ENCODE data around the gene TAOK1.
A peak's percentile ranks its signal among the peaks of the same experiment; 100 is the strongest.

The TAOK1 gene

DNA sequence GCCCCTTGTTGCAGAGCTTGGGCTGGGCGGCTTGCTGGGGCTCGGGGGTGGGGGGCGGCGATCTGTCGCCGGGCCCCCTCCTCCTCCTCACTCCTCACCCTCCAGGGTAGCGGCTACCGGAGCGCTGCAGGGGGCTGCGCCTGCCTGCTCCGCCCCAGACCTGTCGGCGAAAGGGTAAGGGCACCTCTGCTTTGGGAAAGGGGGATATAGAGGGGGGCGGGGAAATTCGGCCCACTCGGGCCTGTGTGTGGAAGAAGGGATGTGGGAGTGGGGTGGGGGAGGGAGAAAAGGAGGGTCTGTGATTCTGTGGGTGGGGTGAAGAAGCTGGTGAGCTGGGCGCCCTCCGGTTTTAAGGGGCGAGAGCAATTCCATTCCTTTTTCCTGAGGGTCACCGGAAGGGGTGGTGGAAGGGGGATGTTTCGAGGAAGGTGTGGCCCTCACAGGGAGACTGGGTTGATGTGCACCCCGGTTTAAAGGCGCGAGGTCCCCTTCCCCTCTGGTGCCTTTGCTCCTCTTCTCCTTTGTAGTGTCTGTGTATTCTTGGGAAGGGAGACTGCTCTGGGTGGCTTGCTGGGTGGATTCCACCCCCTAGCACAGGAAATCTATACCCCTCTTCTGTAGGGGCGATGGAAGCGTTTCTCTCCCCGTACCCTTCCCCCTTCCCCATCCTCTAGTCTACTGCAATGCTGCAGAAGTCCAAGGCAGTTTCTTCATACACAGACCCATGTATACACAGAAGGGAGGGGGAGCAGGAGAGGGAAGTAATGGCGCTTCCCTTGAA is 878 bp downstream of the TAOK1 start:
- Histone ChIP-seq H3K9ac (peak overlapping the region; percentile 99 to 100 (median 100)), H3K9me3 (replicated peaks in 1 of 11) (no peaks in the 10 kb centered on the region), H3K36me3 (peaks cover 0 to 29% (median 14%) of the 10 kb centered on the region in 11 experiments; a peak in 15 of 22 replicates), H4K20me1 (peaks cover 21 to 51% (median 44%) of the 10 kb centered on the region in 11 experiments; a peak in 20 of 22 replicates), H3K27me3 (no peaks in the 10 kb centered on the region), H3K27ac (peak overlapping the region; percentile 99 to 100 (median 100)), H3K4me1 (peaks cover 21 to 47% (median 33%) of the 10 kb centered on the region in 10 experiments), H3K4me3 (peak overlapping the region; percentile 88 to 98 (median 97)), H3K4me2 (peak overlapping the region; percentile 72 to 97 (median 87))
- TF ChIP-seq Cebpa-rat (IDR thresholded peaks at IDR 0.05), result no peak

DNA sequence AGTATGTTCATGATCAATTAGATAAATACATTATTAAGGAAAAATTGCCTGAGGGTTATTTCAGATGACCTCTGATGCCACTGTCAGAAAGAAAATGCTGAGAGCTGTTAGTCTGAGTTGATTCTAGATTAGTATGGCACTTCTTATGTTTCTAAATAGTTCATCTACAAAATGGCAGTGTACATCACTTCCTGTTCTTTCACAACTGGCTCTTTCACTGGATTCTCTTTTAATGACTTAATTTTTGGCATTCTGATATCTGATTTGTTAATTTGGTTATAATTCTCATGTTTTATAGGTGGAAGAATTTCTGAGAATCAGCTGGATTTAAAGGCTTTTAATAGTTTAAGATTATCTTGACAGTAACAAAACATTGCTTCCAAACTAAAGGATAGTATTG is 3.3 kb downstream of the TAOK1 start:
- Histone ChIP-seq H3K4me3 (peak overlapping the region in 3 of 10 experiments; percentile 19 to 96 (median 32); a peak in 4 of 20 replicates), H3K4me1 (peaks cover 21 to 47% (median 33%) of the 10 kb centered on the region in 10 experiments), H3K36me3 (peaks cover 7 to 45% (median 29%) of the 10 kb centered on the region in 11 experiments), H3K9me3 (replicated peaks in 1 of 11) (no peaks in the 10 kb centered on the region), H3K4me2 (peak overlapping the region; percentile 50 to 97 (median 87)), H3K27ac (peak overlapping the region in 7 of 11 experiments; percentile 5 to 47 (median 22); a peak in 7 of 22 replicates), H3K27me3 (no peaks in the 10 kb centered on the region), H4K20me1 (peaks cover 41 to 74% (median 63%) of the 10 kb centered on the region in 11 experiments), H3K9ac (no peak overlapping the region)
- TF ChIP-seq Cebpa-rat (IDR thresholded peaks at IDR 0.05), result no peak

- Histone ChIP-seq H4K20me1 (peaks cover 54 to 87% (median 74%) of the 10 kb centered on the region in 11 experiments), H3K9ac (no peak overlapping the region), H3K27ac (no peak overlapping the region), H3K36me3 (peaks cover 21 to 59% (median 43%) of the 10 kb centered on the region in 11 experiments), H3K4me1 (peaks cover 21 to 38% (median 24%) of the 10 kb centered on the region in 10 experiments), H3K4me2 (peak overlapping the region in 2 of 11 experiments; percentile 75 to 95; a peak in 2 of 22 replicates), H3K4me3 (no peak overlapping the region), H3K9me3 (replicated peaks in 1 of 11) (no peaks in the 10 kb centered on the region), H3K27me3 (no peaks in the 10 kb centered on the region)
- TF ChIP-seq Cebpa-rat (IDR thresholded peaks at IDR 0.05), result no peak
Observed at GRCh38 chr17:29394761-29395160, 4.6 kb downstream of the TAOK1 start.

DNA sequence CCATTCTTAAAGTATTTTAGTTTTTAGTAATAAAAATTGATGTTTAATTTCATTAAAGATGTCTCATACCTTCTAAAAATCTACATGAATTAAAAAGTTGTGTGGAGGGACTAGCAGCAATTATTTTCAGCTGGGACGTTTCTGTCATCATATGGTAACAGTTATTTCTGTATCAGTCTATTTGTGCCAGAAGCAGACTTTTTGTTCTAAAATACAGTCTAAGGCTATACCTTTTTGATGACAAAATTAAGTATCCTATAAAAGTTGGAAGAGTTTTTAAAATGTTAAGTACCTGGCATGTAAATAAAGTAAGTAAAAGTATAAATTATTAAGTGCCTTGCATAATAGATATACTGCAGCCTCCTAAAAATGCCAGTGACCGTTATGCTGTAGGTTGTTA is 5.9 kb downstream of the TAOK1 start:
- Histone ChIP-seq H3K4me1 (peaks cover 21 to 44% (median 24%) of the 10 kb centered on the region in 10 experiments), H3K27me3 (no peaks in the 10 kb centered on the region), H3K36me3 (peaks cover 34 to 72% (median 56%) of the 10 kb centered on the region in 11 experiments), H3K9ac (no peak overlapping the region), H4K20me1 (peaks cover 67 to 99% (median 86%) of the 10 kb centered on the region in 11 experiments), H3K27ac (no peak overlapping the region), H3K4me3 (no peak overlapping the region), H3K4me2 (no peak overlapping the region), H3K9me3 (replicated peaks in 1 of 11) (no peaks in the 10 kb centered on the region)
- no peak for TF ChIP-seq Cebpa-rat (IDR thresholded peaks at IDR 0.05)

GRCh38 chr17:29399634-29400033 is 9.5 kb downstream of the TAOK1 start:
- peaks cover 82 to 100% (median 98%) of the 10 kb centered on the region in 11 experiments for H4K20me1 ChIP-seq

GRCh38 chr17:29400818-29401217 is 10.7 kb downstream of the TAOK1 start:
- Histone ChIP-seq H3K4me2 (peak overlapping the region in 4 of 11 experiments; percentile 7 to 61 (median 29); a peak in 4 of 22 replicates), H3K27me3 (no peaks in the 10 kb centered on the region), H3K9ac (no peak overlapping the region), H3K9me3 (replicated peaks in 1 of 11) (no peaks in the 10 kb centered on the region), H3K36me3 (peaks cover 74 to 95% (median 87%) of the 10 kb centered on the region in 11 experiments), H4K20me1 (peaks cover 78 to 100% (median 98%) of the 10 kb centered on the region in 11 experiments), H3K27ac (no peak overlapping the region), H3K4me1 (peaks cover 0 to 22% (median 4%) of the 10 kb centered on the region in 10 experiments; a peak in 10 of 20 replicates), H3K4me3 (no peak overlapping the region)
- no peak for TF ChIP-seq Cebpa-rat (IDR thresholded peaks at IDR 0.05)

More at GRCh38 chr17:29399634-29400033, 9.5 kb downstream of the TAOK1 start:
- Histone ChIP-seq H3K27ac (no peak overlapping the region), H3K9ac (no peak overlapping the region), H3K36me3 (peaks cover 65 to 95% (median 86%) of the 10 kb centered on the region in 11 experiments), H3K9me3 (replicated peaks in 1 of 11) (no peaks in the 10 kb centered on the region), H3K4me3 (no peak overlapping the region), H3K27me3 (no peaks in the 10 kb centered on the region), H3K4me1 (peaks cover 0 to 28% (median 4%) of the 10 kb centered on the region in 10 experiments; a peak in 10 of 20 replicates), H3K4me2 (no peak overlapping the region)
- no peak for TF ChIP-seq Cebpa-rat (IDR thresholded peaks at IDR 0.05)

GRCh38 chr17:29401258-29401657 is 11.1 kb downstream of the TAOK1 start:
- peaks cover 78 to 95% (median 89%) of the 10 kb centered on the region in 11 experiments for H3K36me3 ChIP-seq
- H3K4me1 ChIP-seq, result peaks cover 0 to 22% (median 4%) of the 10 kb centered on the region in 10 experiments; a peak in 10 of 20 replicates
- H3K27ac ChIP-seq, result no peak overlapping the region; a peak in 1 of 22 replicates
- H3K27me3 ChIP-seq, result no peaks in the 10 kb centered on the region
- peaks cover 78 to 100% (median 98%) of the 10 kb centered on the region in 11 experiments for H4K20me1 ChIP-seq
- no peak overlapping the region for H3K4me3 ChIP-seq
- no peak for TF ChIP-seq Cebpa-rat (IDR thresholded peaks at IDR 0.05)
- H3K9ac ChIP-seq, result no peak overlapping the region
- H3K9me3 ChIP-seq (replicated peaks in 1 of 11), result no peaks in the 10 kb centered on the region
- peak overlapping the region in 5 of 11 experiments; percentile 7 to 61 (median 12); a peak in 5 of 22 replicates for H3K4me2 ChIP-seq

- Histone ChIP-seq H3K4me3 (no peak overlapping the region), H3K9me3 (replicated peaks in 1 of 11) (no peaks in the 10 kb centered on the region), H3K4me2 (no peak overlapping the region), H3K27me3 (no peaks in the 10 kb centered on the region), H3K27ac (no peak overlapping the region), H3K4me1 (peaks cover 16 to 17% (median 17%) of the 10 kb centered on the region in 10 experiments), H3K36me3 (peaks cover 58 to 93% (median 79%) of the 10 kb centered on the region in 11 experiments), H4K20me1 (peaks cover 79 to 100% (median 99%) of the 10 kb centered on the region in 11 experiments), H3K9ac (no peak overlapping the region)
- TF ChIP-seq Cebpa-rat (IDR thresholded peaks at IDR 0.05), result no peak
Observed at GRCh38 chr17:29407856-29408255, 17.7 kb downstream of the TAOK1 start.

- H3K4me3 ChIP-seq, result no peak overlapping the region
- no peaks in the 10 kb centered on the region for H3K9me3 ChIP-seq (replicated peaks in 1 of 11)
- no peak for TF ChIP-seq Cebpa-rat (IDR thresholded peaks at IDR 0.05)
- peaks cover 82 to 100% (median 99%) of the 10 kb centered on the region in 11 experiments for H4K20me1 ChIP-seq
- H3K27ac ChIP-seq, result no peak overlapping the region
- no peak overlapping the region for H3K9ac ChIP-seq
- no peak overlapping the region for H3K4me2 ChIP-seq
- no peaks in the 10 kb centered on the region for H3K27me3 ChIP-seq
- H3K36me3 ChIP-seq, result peaks cover 43 to 92% (median 67%) of the 10 kb centered on the region in 11 experiments
- peaks cover 20 to 28% (median 24%) of the 10 kb centered on the region in 10 experiments for H3K4me1 ChIP-seq
Observed at GRCh38 chr17:29409963-29410362, 19.8 kb downstream of the TAOK1 start.
